GM12873 (cell line): ENCODE data around the gene ACSF3.

Source experiments
- TF ChIP-seq, protein P1 (sequence below): IDR thresholded peaks from 2 replicates; pipeline ENCODE4 v1.5.1; 2012; ENCODE audit warnings: low read depth, mild to moderate bottlenecking, moderate library complexity, low read length, control low read depth; ENCODE audit not compliant: insufficient read depth; ENCODE audit errors: missing control alignments

The ACSF3 gene

DNA sequence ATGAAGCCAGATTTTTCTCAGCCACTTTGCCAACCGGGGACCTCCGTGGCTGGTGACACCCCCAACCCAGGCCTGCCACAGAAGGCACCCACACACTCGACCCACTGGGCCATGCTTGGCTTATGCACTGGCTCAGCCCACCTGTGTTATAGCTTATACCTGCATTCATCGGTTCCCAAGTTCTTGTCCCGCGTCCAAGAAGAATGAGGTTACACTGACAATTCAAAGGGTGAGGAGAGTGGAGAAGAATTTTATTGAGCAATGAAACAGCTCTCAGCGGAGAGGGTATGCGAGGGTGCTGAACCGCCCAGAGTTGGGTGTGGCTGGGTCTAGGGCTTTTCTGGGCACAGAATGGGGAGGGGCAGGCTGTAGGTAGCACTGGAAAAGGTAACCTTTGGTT lies 55.7 kb downstream of the ACSF3 start:
- TF ChIP-seq, protein P1, sequence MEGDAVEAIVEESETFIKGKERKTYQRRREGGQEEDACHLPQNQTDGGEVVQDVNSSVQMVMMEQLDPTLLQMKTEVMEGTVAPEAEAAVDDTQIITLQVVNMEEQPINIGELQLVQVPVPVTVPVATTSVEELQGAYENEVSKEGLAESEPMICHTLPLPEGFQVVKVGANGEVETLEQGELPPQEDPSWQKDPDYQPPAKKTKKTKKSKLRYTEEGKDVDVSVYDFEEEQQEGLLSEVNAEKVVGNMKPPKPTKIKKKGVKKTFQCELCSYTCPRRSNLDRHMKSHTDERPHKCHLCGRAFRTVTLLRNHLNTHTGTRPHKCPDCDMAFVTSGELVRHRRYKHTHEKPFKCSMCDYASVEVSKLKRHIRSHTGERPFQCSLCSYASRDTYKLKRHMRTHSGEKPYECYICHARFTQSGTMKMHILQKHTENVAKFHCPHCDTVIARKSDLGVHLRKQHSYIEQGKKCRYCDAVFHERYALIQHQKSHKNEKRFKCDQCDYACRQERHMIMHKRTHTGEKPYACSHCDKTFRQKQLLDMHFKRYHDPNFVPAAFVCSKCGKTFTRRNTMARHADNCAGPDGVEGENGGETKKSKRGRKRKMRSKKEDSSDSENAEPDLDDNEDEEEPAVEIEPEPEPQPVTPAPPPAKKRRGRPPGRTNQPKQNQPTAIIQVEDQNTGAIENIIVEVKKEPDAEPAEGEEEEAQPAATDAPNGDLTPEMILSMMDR = no peak

DNA sequence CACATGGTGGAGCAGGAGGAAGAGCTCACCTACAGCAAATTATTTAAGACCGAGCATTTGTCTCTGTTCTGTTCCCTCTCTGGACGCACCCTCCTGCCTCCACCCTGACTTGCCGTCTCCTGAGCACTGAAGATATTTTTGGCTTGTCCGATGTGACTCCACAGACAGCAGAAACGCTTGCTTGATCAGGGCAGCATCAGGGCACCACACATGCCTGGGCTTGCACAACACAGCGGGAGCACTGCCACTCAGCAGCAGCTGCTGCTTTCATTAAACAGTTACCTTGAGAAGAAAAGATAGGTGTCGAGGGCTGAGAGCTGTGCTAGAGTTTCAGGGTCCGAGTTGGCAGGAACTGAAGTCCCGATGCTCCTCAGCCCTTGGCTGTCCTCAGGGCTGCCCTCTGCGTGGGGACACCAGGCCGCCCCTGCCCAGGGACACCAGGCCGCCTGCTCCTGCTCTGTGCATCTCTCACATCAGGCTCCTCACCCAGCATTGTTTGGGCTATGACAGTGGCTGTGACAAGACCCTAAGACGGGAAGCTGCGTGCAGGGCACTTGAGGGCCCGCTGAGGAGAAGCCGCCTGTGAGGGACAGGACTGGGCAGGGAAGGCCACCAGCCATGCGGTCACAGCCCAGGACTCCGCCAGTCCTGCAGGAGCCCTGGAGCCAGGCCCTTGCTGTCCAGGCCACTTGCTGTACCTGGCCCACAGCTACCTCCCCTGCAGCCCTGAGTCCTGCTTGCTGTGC lies 56.6 kb downstream of the ACSF3 start:
- TF ChIP-seq, protein P1 = no peak

DNA sequence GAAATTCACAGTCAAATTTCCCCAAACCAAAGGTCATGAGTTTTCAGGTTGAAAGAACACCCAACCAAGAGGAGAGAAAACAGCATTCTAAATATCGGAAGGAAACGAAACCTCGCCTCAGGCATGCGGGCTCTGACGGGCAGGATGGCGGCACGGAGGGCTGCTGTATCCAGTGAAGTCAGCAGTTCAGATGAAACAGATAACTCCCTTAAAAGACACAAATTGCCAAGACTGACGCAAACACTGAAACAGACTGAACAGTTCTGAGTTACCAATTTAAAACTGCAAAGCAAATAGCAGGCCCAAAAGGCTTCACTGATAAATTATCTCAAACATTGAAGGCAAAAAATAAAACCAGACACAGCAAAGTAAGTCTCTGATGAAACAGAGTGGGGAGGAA lies 57.3 kb downstream of the ACSF3 start:
- TF ChIP-seq, protein P1 = no peak

DNA sequence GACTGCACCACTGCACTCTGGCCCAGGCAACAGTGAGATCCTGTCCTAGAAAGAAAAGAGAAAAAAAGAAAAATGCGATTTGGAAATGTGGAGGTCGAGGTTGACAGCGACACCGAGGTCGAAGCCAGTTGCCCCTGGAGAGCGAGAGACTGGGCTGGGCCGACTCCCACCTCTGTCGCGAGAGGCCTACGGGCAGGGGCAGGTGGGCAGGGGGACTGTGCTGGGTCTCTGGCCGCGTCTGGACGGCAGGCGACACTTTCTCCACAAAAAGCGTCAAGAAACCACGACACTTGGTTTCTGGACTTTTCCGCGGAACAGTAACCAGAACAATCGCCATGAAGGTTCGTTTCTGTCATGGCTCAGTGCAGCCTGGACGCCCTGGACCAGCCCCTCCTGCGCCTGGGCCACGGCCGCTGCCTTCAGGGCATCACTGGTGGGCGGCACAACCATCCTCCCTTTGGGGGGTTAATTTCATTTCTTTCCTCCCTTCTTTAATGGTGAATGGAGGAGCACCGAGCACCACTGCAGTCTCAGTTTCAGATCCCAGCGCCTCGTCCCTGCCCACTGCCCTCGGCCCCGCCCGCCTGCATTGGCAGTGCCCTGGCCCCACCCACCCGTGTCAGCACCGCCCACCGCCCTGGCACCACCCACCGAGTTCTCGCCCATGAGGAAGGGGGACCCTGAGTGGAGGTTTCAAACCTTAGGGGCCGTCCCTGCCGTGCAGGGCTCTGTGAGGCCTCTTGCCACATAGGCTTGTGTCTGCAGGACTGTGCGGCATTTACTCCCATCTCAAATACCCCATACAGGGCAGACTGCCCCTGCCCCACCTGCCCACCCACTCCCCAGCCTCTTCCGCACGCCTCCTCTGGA lies 59.4 kb downstream of the ACSF3 start:
- TF ChIP-seq, protein P1 = no peak

DNA sequence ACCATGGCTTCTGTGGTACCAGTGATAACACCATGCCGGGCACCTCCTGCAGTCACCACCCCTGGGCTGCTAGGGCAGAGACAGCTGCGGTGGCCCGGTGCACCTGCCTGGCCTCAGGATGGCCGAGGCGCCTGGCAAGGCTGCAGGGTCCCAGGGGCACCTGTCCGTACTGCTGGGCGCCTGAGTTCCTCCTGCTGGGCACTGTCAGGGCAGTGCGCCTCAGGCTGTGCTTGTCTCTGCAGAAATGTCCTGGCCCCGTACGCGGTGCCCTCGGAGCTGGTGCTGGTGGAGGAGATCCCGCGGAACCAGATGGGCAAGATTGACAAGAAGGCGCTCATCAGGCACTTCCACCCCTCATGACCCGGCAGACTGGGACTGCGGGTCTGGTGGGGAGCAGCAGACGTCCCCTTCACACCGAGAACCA lies 60.2 kb downstream of the ACSF3 start:
- TF ChIP-seq, protein P1 = no peak

DNA sequence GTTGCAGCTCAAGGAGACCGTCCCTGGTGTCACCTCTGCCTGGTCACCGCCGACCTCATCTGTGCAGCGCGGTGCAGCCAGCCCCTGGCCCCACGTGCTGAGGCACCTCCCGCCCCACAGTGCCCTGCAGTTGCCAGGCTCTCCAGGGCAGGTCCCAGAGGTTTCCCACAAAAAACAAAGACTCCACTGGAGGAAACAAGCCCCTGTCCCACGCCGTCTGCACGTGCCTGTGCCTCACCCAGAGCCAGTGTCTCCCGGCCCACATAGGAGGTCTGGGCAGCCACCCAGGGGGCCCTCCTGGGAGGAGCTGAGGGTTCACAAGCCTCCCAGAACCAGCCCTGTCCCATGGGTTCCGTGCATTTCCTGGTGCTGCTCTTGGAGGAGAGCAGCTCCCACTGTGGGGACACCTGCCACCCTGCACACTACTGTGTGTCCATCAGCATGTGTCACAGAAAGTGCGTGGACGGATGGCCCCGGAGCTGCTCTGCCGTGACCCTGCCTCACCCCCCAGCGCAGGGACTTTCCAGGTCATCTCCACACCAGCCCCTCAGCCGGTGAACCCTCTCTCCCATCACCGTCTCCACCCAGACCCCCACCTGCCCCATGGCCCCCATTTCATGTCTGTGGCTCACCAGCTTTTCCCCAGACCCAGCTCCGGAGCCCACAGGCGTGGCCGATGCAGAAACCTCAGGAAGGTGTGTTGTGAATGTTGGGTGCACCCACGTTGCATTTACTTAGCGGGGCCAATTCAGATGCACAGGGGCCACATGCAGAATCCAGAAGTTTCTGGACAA lies 60.9 kb downstream of the ACSF3 start:
- TF ChIP-seq, protein P1 = no peak

DNA sequence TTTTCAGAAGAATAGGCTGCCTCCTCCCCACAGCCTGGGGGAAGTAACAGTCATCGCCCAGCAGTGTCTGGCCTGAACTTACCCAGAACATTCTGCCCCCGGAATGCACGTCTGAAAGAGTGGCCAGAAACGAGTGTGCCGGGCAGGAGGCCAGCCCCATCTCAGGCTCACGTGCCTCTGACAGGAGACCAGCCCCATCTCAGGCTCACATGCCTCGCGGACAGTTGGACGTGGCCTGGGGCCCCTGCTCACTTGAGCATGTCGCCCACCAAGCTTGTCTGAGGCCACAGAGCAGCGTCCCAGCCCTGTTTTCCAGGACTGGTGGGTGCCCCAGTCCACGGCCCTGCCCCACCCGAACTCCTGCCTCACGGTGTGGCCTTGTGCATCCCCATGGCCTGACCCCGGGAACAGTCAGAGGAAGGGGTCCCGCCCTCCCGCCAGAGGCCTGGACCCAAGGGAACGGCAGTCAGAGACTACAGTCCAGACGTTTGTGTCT lies 61.6 kb downstream of the ACSF3 start:
- TF ChIP-seq, protein P1 = no peak
